ENCODE measurements around the gene DBI.

DBI gene

GRCh38 chr2:119371111-119371510 is 4.3 kb downstream of the DBI start:
- TF ChIP-seq SIN3A (IDR thresholded peaks at IDR 0.05; ENCODE audit: borderline replicate concordance, insufficient read depth, low read length): no peak
- TF ChIP-seq TAF1 (IDR thresholded peaks at IDR 0.05; ENCODE audit: borderline replicate concordance, insufficient read depth, low read length): no peak
- TF ChIP-seq FOXP2 (optimal IDR thresholded peaks at IDR 0.05; ENCODE audit: borderline replicate concordance, extremely low read depth, extremely low read length, insufficient read depth): no peak
- TF ChIP-seq, protein P1, sequence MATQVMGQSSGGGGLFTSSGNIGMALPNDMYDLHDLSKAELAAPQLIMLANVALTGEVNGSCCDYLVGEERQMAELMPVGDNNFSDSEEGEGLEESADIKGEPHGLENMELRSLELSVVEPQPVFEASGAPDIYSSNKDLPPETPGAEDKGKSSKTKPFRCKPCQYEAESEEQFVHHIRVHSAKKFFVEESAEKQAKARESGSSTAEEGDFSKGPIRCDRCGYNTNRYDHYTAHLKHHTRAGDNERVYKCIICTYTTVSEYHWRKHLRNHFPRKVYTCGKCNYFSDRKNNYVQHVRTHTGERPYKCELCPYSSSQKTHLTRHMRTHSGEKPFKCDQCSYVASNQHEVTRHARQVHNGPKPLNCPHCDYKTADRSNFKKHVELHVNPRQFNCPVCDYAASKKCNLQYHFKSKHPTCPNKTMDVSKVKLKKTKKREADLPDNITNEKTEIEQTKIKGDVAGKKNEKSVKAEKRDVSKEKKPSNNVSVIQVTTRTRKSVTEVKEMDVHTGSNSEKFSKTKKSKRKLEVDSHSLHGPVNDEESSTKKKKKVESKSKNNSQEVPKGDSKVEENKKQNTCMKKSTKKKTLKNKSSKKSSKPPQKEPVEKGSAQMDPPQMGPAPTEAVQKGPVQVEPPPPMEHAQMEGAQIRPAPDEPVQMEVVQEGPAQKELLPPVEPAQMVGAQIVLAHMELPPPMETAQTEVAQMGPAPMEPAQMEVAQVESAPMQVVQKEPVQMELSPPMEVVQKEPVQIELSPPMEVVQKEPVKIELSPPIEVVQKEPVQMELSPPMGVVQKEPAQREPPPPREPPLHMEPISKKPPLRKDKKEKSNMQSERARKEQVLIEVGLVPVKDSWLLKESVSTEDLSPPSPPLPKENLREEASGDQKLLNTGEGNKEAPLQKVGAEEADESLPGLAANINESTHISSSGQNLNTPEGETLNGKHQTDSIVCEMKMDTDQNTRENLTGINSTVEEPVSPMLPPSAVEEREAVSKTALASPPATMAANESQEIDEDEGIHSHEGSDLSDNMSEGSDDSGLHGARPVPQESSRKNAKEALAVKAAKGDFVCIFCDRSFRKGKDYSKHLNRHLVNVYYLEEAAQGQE (IDR thresholded peaks at IDR 0.05; ENCODE audit: insufficient read depth in 1 of 2, low read depth in 2 of 2, low read length in 2 of 2): no peak
- no peak for TF ChIP-seq POLR2AphosphoS5 (IDR thresholded peaks at IDR 0.05; ENCODE audit: low read depth, low read length)

GRCh38 chr2:119372778-119373568 is 6.2 kb downstream of the DBI start:
- TF ChIP-seq TAF1 (IDR thresholded peaks at IDR 0.05; ENCODE audit: borderline replicate concordance, insufficient read depth, low read length) (no peak), POLR2AphosphoS5 (IDR thresholded peaks at IDR 0.05; ENCODE audit: low read depth, low read length) (no peak), SIN3A (IDR thresholded peaks at IDR 0.05; ENCODE audit: borderline replicate concordance, insufficient read depth, low read length) (no peak), FOXP2 (optimal IDR thresholded peaks at IDR 0.05; ENCODE audit: borderline replicate concordance, extremely low read depth, extremely low read length, insufficient read depth) (no peak)
- TF ChIP-seq, protein P1 (IDR thresholded peaks at IDR 0.05; ENCODE audit: insufficient read depth in 1 of 2, low read depth in 2 of 2, low read length in 2 of 2): no peak

DNA sequence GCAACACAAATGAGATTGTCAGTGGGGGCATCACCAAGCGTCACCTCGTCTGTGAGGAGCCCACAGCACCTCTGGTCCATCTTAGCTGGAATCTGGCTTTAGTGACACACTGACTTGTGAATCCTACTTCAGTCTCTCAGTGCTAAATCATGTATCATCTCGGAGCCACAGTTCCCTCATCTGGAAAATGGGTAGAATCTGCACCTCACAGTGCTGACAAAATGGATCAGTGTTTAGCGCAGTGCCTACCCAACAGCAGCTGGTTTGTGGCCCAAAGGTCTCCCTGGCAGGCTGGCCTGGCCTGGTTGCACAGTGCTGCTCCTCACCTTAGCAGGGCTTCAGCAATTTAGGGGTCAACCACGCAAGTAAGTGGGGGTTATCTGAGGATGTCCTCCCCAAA is 10.0 kb downstream of the DBI start:
- TF ChIP-seq FOXP2 (optimal IDR thresholded peaks at IDR 0.05; ENCODE audit: borderline replicate concordance, extremely low read depth, extremely low read length, insufficient read depth): no peak
- no peak for TF ChIP-seq POLR2AphosphoS5 (IDR thresholded peaks at IDR 0.05; ENCODE audit: low read depth, low read length)
- TF ChIP-seq SIN3A (IDR thresholded peaks at IDR 0.05; ENCODE audit: borderline replicate concordance, insufficient read depth, low read length): no peak
- TF ChIP-seq, protein P1 (IDR thresholded peaks at IDR 0.05; ENCODE audit: insufficient read depth in 1 of 2, low read depth in 2 of 2, low read length in 2 of 2): no peak
- no peak for TF ChIP-seq TAF1 (IDR thresholded peaks at IDR 0.05; ENCODE audit: borderline replicate concordance, insufficient read depth, low read length)

GRCh38 chr2:119377294-119377992 is 10.7 kb downstream of the DBI start:
- no peak for TF ChIP-seq SIN3A (IDR thresholded peaks at IDR 0.05; ENCODE audit: borderline replicate concordance, insufficient read depth, low read length)
- TF ChIP-seq FOXP2 (optimal IDR thresholded peaks at IDR 0.05; ENCODE audit: borderline replicate concordance, extremely low read depth, extremely low read length, insufficient read depth): no peak
- no peak for TF ChIP-seq POLR2AphosphoS5 (IDR thresholded peaks at IDR 0.05; ENCODE audit: low read depth, low read length)
- TF ChIP-seq, protein P1 (IDR thresholded peaks at IDR 0.05; ENCODE audit: insufficient read depth in 1 of 2, low read depth in 2 of 2, low read length in 2 of 2): no peak
- no peak for TF ChIP-seq TAF1 (IDR thresholded peaks at IDR 0.05; ENCODE audit: borderline replicate concordance, insufficient read depth, low read length)

All from PFSK-1 (cell line).